ENCODE results near the gene GHDC.

DNA sequence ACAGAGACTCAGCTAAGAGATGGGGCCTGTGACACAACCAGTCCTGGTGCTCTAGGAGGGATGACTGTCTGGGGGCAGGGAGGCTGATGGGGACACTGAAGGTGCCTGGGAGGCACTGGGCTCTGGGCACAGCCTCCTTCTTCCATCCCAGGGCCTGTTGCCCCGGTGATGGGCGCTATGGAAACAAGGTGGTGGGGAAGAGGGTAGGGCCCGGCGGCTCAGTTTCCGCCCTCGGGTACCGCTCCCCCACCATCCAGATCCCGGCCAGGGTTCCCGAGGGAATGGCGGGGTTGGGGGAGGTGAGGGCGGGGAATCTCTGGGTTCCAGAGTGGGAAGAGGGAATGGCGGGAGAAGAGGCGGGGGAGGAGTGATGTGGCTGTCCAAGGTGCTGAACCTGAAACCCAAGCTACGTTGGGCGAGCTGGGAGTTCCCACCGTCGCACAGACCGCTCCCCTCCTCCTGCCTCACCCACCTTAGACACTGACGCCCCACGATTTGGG is 14.3 kb downstream of the GHDC start:
- TF ChIP-seq, protein P1, sequence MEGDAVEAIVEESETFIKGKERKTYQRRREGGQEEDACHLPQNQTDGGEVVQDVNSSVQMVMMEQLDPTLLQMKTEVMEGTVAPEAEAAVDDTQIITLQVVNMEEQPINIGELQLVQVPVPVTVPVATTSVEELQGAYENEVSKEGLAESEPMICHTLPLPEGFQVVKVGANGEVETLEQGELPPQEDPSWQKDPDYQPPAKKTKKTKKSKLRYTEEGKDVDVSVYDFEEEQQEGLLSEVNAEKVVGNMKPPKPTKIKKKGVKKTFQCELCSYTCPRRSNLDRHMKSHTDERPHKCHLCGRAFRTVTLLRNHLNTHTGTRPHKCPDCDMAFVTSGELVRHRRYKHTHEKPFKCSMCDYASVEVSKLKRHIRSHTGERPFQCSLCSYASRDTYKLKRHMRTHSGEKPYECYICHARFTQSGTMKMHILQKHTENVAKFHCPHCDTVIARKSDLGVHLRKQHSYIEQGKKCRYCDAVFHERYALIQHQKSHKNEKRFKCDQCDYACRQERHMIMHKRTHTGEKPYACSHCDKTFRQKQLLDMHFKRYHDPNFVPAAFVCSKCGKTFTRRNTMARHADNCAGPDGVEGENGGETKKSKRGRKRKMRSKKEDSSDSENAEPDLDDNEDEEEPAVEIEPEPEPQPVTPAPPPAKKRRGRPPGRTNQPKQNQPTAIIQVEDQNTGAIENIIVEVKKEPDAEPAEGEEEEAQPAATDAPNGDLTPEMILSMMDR (IDR thresholded peaks at IDR 0.05), result no peak
- TF ChIP-seq POLR2A (IDR thresholded peaks at IDR 0.05), result no peak

Measured in Peyer's patch (tissue), 4 donors.